Hematopoietic multipotent progenitor cell (in vitro differentiated cells): ENCODE measurements around the gene FBXL3. TPM values are rescaled to one million over a fixed set of nuclear protein-coding genes. Genes with fewer than 3 reads are reported as not detected.

ENCODE experiments used
- total RNA-seq: library from RNA; depleted of rRNA; stranded (reverse); fragments of >200 nt; gene quantifications from one replicate; pipeline ENCODE4 v1.2.3, GENCODE V29; 2012

FBXL3 gene
- total RNA-seq, 1 donor = 45.0 TPM

Other genes starting within 250 kb of the FBXL3 start
- 3.0 TPM for gene KCTD12, start 140.8 kb downstream of the FBXL3 start, total RNA-seq
- not detected for gene ACOD1, start 78.6 kb downstream of the FBXL3 start, total RNA-seq
- 14.3 TPM for gene CLN5, start 35.1 kb downstream of the FBXL3 start, total RNA-seq